Inferior parietal cortex (tissue), 1 donor: Measurements from ENCODE around the gene U2AF1L4.
A peak's percentile ranks its signal among the peaks of the same experiment; 100 is the strongest.

Experiments used
- DNase-seq: peaks from one replicate; pipeline ENCODE4 v3.0.0-alpha.2; 2016; ENCODE audit errors: extremely low spot score

The U2AF1L4 gene

GRCh38 chr19:35712567-35713505 lies 32.4 kb downstream of the U2AF1L4 start:
- DNase-seq = no peak

- DNase-seq = no peak
These were observed 34.2 kb downstream of the U2AF1L4 start for GRCh38 chr19:35710784-35711723.

GRCh38 chr19:35708391-35708790 lies 36.8 kb downstream of the U2AF1L4 start:
- no peak for DNase-seq

DNA sequence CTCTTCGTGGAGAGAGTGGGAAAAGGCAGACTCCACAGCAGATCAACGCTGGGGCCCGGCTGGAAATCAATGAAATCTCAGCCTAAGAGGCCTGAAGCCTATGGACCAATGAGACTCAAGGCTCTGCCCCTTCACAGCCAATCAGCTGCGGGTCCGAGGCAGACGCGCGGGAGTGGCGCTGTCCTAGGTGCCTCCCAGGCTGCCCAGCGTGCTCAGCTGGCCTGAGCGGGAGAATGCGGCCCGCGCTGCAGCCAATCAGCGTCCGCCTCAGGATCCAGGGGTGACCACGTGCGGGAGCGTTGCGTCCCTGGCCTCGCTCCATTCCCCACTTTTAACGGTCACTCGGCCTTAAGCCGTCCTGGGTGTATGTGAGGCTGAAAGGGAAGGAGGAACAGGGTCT lies 41.0 kb downstream of the U2AF1L4 start, which contains the start of gene ZBTB32:
ZBTB32 (plus strand) TSS at position 341 of the 400 bp plus-strand sequence. CDS start 10,069 bp downstream, outside the sequence.
- DNase-seq = no peak

DNA sequence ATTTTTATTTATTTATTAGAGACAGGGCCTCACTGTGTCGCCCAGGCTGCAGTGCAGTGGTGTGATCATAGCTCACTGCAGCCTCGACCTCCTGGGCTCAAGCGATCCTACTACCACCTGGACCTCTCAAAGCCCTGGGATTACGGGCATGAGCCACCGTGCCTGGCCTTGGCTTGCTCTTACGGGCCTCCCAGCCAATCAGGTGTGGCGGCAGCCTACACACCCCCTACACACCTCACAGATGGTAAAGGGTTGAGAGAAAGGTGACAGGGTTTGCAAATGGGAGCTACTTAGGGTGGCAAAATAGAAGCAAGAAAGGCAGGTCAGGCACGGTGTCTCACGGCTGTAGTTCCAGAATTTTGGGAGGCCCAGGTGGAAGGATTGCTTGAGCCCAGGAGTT lies 41.9 kb downstream of the U2AF1L4 start:
- no peak for DNase-seq

DNA sequence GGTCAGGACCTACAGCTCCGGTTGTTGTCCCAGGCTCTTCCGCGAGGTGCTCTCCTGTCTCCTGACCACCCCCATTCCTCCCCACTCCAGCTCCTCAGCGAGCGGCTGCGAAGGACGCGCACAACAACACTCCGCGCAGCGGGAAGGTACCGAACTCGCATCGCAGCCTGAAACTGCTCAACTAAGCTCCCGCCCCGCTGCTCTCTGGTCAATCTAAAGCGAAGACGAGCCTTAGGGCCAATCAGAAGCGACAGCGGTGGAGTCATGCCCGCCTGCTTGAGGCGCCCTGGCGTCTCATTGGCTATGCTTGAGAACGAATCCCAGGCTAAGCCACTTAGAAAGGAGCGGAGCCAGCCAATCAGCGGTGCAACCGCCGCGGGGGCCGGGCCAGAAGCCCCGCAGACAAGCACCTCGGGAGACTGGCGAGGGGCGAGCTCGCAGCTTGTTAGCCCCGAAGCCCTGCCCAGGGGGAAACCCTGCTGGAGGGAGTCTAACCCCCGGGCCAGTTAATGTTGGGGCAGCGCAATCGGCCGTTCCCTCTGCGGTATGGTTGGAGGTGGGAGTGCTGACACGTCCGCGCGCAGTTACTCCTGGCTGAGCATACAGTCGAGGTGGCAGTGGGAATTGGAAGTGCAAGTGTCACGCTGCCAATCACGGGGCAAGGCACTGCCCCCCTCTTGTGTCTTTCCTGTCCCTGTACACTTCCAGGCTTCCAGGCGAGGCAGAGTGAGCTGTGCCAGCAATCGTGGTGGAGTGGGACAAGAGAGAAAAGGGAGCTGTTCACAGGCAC lies 42.8 kb downstream of the U2AF1L4 start:
- peak; percentile 99 for DNase-seq

DNA sequence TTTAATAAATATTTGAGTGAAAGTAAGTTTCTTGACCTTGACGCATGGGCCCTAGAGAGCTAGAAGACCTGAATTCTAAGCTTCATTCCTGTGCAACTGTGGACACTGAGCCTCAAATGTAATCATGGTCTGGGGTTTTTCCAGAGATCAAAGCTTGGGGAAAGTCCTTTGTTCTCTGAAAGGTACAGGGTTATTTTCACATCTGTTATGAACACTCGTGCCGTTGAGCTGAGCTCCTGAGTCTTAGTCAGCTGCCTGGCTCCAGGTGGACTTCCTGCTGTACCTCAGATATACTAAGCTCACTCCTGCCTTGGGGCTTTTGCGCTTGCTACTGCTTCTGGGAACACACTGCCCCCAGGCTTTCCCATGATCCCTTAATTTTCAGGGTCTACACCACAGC lies 48.4 kb downstream of the U2AF1L4 start:
- DNase-seq = no peak

- DNase-seq = no peak
These were observed 49.3 kb downstream of the U2AF1L4 start for GRCh38 chr19:35695895-35696422.

GRCh38 chr19:35693835-35694599 lies 51.2 kb downstream of the U2AF1L4 start:
- peak; percentile 90 for DNase-seq

DNA sequence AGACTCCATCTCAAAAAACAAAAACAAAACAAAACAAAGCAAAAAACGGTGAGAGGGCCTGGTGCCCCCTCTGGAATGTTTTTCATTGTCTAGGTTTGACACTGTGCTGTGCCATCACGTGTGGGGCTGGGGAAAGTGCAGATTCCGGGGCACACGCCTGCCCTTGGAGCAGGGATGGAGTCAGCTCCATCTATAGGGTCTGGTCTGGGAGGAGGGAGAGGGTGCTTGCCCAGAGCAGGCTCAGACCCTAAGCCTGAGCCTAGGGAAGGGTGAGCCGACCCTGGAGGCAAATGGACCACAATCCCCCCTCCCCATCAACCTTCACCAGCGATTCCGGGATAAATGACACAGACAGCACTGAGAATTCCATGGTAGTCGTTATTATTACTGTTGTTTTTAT lies 51.8 kb downstream of the U2AF1L4 start:
- no peak for DNase-seq
